GM19240 (cell line): Measurements from ENCODE around the gene ASB1.
"Not testable (repeated sequence)": the region's sequence is repeated elsewhere in the genome, so short reads cannot be mapped to it uniquely, and the experiment has no call there.

ENCODE experiments used
- DNase-seq: peaks from one replicate; pipeline ENCODE4 v3.0.0; 2011; ENCODE audit warnings: low spot score; ENCODE audit not compliant: insufficient read length

Gene ASB1

DNA sequence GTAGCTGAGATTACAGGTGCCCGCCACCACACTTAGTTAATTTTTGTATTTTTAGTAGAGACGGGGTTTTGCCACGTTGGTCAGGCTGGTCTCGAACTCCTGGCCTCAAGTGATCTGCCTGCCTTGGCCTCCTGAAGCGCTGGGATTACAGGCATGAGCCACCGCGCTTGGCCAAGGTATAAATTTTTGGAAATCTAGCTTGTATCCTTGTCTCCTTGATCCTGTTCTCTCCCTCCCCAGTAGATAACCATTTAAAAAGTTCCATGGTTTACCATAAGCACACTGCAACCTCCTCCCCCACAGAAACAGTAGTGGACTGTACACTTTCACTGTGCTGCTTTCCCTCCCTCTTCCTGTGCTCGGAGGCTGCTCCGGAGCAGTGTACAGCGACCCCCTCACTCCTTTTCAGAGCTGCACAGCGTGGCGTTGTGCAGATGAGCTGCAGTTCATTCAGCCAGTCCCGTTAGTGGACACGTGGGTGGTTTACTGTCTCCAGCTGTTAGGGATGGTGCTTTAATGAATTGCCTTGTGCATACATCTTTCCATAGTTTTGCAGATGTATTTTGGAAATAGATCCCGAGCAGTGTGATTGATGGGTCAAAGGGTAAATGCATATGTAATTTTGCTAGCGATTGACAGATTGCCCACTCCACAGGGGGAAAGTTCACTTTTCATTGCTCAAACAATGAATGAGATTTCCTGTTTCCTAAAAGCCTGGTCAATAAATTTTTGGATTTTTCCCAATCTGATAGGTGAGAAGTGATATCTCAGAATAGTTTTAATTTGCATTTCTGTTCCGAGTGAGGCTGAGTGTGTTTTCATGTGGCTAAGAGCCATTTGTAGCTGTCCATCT is 14.8 kb downstream of the ASB1 start:
- no peak for DNase-seq

DNA sequence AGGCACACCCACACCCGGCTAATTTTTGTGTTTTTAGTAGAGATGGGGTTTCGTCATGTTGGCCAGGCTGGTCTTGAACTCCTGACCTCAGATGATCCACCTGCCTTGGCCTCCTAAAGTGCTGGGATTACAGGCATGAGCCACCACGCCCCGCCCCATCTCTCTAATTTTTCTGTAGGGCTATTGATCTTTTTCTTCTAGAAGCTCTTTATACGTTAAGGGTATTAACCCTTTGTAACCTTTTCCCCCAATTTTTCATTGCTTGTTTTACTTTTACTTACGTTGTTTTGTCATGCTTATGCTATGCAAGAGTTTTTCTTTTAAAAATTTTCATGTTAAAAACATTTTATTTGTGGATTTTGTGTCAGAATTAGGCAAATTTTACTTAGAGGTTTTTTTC is 15.5 kb downstream of the ASB1 start:
- not testable (repeated sequence) for DNase-seq

DNA sequence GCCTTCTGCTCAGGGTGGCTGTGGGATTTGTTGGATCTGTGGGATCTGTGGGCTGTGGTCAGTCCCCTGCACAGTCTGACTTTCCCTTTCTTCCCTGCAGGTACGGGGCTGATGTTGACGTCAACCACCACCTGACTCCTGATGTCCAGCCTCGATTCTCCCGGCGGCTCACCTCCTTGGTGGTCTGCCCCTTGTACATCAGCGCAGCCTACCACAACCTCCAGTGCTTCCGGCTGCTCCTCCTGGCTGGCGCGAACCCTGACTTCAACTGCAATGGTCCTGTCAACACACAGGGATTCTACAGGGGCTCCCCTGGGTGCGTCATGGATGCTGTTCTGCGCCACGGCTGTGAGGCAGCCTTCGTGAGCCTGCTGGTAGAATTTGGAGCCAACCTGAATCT is 17.5 kb downstream of the ASB1 start:
- no peak for DNase-seq

DNA sequence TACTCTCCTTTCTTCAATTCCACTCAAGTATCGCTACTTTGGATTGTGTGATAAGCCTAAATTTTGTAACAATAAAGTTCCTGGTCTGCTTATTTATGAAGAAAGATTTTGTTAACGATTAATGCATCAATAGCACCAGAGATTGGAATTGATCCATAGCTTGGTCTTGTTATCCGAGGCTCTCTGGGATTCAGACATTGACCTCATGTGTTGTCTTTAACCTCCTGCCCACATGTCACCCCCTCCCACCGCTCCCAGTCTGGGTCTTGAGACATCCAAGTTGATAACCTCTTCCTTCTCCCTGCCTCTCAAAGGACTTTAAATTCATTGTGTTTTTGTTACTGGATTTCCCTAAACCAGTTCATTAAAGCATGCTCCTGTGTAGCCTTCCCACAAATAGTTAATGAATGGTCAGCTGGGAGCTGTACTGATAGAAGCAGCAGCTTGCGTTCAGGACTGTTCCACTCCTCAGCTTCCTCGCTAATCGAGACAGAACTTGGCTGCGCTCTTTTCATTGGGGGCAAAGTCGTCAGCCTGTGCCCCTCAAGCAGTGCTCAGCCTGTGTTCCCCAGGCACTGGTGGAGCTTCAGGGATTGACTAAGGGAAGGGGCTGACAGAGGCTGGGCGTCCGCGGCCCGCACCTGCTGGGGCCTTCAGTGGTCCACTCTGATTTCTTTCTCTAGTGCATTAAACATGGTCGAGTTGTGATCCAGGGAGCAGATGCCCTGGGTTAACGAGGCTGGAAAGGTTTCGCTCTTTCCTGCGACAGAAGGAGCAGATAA is 18.9 kb downstream of the ASB1 start:
- DNase-seq, result no peak

DNA sequence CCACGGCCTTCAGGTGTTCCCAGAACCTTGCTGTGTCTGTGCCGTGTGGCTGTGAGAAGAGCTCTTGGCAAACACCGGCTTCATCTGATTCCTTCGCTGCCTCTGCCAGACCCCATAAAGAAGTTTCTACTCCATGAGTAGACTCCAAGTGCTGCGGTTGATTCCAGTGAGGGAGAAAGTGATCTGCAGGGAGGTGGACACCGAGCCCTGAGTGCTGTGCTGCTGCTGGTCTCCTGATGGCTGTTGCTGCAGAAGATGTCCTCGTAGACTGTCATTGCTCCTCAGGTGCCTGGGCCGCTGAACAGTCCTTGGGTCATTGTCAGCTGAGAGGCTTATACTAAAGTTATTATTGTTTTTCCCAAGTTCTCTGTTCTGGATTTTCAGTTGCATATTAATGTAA is 19.6 kb downstream of the ASB1 start:
- DNase-seq, result no peak

DNA sequence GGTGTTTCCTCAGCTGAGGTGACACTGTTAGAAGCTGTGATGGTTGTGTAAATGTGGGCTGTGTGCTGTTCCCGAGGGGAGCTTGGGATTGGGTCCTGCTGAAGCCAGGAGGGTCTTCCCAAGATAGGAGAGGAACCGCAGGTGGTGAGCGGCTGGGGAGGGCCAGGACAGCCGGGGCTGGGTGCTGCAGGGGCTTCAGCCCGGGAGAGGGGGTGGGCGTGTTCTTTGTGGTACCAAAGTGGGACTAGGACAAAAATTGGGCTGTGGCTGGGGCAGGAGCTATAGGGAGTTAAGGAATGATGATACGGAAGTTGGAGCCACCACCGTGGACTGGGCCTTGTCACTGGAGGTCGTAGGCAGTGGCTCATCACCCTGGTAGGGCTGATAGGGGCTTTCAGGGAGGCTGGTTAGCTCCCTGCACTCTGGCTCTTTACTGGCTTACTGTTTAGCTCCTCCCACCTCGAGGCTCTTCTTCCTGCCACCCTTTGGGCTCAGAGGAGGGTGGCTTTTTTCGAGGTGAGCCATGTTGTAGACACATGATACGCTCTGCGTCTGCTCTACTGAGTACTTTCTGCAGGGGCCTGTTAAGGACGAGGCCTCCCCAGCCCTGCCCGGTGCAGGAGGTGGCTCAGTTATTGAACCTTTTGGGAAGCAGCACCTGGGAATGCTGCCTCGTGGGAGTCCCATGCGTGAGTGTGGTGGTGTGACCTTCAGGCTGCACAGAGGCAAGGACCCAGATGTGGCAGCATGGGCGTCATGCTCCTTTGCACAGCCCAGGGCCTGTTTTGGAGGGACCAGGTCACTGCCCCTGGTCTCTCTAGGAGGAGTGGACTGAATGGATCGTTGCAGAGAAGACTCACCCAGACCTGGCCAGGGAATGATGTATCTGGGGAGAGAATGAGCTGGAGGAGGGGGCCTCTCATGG is 21.6 kb downstream of the ASB1 start:
- no peak for DNase-seq

DNA sequence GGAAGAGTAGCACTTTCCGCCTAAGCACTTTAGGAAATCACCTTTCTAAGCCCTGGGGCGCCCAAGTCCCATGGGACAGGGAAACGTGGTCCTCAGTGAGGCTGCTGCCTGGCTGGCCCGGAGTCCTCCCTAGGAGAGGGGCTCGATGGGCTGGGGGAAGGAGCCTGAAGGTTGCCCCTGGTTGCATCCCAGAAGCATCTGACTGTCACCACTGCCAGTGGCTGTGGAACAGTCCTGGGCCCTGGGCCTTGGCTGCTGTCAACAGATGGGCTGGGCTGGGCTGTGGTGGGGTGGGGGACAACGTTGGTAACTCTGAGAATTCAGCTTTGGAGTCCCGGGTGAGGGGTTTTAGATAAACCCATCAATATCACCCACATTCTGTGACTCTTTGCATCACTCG is 22.5 kb downstream of the ASB1 start:
- no peak for DNase-seq

DNA sequence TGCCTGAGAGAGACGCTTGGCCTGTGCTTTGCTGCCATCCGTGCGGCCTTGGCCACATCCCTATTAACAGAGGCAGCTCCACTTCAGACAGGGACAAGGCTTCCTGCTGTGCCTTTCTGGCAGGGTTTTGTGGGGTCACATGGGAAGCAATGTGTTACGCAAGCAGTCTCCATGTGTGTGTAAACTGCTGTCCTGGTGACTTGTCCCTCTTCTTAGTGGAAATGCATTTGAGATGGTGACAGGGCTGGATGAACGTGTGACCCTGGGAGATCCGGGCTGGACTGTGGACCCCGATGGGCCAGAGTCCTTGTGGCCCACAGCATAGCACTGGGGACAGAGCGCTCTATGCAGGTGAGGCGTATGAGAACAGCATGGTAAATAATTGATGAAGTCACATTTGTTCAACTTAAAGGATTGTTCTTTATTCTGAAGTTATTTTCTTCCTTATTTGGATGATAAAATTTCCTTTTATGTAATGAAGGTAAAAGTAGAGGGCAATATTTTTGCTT is 23.2 kb downstream of the ASB1 start:
- no peak for DNase-seq

DNA sequence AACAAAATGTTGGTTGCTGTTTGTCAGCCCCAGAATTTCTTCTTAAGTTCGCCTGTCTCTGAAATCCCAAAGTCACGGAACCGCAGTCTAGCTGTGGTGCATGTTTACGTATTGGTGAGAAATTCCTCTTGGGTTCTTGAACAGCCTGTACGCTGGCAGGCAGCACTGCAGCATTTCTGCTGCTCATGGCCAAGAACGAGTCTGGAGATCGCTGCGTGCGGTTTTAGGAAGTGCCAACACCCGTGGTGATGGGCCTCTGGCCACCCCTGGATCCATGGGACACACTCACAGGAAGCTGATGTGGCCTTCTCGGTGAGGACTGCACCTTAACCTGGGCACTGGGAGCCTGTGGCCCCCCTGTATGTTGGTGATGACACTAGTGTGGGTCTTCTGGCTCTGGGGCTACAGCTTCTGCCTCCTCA is 23.7 kb downstream of the ASB1 start:
- no peak for DNase-seq

DNA sequence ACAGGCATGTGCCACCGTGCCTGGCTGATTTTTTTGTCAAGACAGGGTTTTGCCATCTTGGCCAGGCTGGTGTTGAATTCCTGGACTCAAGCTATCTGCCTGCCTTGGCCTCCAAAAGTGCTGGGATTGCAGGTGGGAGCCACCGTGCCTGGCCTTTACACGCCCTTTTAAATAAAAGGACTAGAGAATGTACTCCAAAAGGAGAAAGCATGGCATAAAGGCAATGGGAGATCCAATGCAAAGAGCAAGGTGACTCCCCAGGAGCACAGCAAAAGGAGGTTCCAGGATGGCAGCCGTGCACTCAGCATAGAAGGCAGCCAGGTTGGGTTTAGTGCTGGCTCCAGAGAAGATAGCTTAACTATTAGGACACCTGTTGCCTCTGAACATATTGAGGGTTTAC is 27.1 kb downstream of the ASB1 start:
- no peak for DNase-seq

DNA sequence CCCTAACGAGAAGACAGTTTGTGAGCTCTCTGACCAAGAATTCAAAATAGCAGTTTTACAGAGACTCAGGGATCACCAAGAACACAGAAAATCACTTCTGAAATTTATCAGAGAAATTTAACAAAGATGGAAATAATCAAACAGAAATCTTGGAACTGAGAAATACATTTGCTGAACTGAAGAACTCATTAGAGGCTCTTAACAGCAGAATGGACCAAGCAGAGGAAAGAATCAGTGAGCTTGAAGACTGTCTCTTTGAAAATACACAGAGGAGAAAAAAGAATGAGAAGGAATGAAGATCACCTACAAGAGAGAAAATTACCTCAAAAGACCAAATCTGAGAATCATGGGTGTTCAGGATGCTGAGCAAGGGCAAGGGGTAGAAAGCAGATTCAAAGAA is 29.7 kb downstream of the ASB1 start:
- DNase-seq, result no peak

DNA sequence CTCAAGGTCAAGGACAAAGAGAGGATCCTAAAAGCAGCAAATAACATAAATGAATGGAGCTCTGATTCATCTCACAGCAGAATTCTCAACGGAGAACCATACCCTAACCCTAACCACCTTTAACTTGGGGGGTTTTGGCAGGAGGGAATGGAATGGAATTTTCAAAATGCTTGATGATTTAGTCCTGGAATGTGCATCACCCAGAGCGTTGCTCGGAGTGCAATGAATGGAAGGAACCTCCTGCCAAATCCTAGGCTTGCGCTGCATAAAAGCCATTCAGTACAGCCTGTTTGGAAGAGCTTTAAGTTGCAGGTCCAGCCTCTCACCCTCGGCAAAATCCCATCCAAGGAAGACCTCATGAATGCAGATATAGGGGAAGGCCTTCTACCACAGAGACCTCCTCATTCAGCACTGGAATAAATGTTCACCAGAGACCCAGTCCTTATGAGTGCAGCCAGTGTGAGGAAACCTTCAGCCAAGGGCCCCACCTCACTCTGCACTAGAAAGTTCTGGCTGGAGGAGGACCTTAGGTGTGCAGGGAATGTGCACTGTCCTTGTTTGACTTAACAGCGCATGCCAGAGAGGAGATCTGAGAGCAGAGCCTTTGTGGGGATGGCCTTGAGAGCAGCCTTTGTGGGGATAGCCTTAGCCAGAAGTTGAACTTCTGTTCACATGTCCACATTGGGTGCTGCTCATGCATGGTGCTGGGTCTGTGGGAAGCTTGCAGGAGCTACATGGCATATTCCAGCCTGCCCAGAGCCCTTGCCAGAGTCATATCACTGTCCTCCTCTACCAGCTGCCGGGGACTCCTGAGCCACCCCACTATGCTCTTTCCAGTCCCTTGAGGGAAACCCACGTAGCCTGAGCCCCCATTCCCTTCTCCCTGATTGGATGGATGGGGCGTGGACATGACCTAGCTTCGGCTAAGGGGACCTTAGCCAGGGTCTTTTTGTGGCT is 30.5 kb downstream of the ASB1 start:
- DNase-seq, result no peak

DNA sequence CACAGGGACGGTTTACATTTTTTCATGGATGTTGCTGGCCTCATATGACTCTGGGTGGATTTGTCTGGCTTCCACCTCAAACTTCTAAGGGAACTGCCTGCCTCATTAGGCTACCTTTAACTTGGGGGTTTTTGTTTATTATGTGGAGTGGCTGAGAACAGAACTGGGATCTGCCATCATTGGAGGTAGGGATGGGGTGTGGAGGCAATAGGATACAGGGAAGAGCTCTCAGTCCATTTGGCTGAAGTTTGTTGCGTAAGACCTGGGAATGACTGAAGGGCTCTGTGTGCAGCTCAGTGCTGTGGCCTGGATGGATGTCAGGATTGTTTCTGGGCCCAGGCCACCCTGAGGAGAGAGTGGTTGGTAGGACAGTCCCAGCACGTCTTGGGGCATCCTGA is 31.2 kb downstream of the ASB1 start:
- DNase-seq, result no peak

DNA sequence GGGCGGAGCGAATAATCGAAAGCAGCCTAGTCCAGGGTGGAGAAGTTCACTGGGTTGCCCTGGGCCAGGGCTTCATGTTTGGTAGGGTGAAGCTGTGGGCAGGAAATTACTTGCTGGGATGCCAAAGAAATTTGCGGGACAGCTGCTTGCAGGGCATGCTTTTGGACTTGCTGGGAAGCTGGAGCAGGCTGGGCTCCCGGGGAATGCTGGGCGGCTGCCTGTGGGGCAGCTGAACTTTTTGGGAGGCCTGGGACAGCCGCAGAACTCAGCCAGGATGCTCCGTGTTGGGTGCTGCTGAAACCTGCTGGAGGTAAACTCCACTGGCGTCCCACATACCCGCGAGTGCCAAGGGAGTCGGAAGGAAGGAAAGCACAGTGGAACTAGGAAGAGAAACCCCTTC is 31.9 kb downstream of the ASB1 start:
- DNase-seq, result no peak

DNA sequence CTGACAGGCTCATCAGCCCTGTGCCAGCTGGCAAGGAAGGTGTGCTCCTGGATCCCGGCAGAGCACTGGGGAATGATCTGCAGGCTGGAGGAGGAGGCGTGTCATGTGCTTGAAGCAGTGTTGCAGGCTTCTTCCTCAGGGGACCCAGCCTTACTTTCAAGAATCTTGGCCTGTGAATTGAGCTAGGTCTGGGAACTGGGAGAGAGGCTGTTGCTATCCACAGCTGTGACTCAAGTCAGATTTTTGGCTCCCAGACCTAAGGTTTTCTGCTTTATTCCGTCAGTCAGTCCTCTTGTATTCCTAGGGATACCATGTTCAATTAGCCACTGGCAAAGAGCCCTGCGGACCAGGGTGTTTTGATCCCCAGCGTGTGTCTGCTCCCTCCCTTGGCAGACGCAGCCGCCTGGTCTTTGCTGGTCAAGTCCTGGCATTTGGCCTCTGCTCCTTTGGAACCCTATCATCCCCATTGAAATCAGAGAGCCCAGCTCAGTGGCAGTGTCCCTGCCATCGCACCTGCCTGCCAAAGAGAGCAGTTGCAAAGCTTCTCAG is 32.4 kb downstream of the ASB1 start:
- no peak for DNase-seq

DNA sequence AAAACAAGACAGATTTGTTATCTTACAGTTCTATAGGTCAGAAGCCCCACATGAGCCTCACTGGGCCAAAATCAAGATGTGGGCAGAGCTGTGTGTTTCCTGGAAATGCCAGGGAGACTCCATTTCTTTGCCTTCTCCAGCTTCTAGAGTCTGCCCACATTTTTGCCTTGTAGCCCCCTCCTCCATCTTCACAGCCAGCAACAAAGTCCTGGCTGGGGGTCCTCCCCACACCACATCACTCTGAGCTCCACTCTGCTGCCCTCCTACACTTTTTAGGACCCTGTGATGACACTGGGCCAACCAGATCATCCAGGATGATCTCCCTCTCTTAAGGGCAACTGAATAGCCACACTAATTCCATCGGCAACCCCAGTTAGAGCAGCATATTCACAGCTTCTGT is 34.3 kb downstream of the ASB1 start:
- DNase-seq, result no peak

DNA sequence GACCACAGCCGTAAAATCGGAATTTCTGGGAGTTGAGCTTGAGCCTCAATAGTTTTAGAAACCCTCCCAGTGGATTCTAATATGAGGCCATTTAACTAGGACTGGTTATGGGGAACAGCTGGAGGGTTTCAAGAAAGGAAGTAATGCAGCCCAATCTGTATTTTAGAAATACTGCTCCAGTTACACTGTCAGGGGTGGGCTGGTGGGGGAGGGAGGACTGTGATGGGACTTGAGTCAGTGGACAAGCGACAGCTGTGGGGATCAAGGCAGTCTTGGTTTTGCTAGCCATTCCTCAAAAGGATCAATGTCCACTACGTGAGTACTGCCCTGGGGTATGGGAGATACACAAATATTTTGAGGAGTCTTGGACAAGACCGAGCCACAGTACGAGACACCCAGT is 34.8 kb downstream of the ASB1 start:
- DNase-seq, result no peak

DNA sequence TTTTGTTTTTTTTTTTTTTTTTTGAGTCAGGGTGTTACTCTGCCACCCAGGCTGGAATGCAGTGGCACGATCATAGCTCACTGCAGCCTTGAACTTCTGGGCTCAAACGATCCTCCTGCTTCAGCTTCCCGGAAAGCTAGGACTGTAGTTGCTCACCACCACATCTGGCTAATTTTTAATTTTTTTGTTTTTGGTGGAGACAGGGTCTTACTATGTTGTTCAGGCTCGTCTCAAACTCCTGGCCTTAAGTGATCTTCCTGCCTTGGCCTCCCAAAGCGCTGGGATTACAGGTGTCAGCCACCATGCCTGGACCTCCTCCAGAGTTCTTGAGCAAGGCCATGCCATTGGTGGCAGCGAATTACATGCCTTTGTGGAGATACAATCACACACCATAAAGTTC is 35.2 kb downstream of the ASB1 start:
- DNase-seq, result no peak

DNA sequence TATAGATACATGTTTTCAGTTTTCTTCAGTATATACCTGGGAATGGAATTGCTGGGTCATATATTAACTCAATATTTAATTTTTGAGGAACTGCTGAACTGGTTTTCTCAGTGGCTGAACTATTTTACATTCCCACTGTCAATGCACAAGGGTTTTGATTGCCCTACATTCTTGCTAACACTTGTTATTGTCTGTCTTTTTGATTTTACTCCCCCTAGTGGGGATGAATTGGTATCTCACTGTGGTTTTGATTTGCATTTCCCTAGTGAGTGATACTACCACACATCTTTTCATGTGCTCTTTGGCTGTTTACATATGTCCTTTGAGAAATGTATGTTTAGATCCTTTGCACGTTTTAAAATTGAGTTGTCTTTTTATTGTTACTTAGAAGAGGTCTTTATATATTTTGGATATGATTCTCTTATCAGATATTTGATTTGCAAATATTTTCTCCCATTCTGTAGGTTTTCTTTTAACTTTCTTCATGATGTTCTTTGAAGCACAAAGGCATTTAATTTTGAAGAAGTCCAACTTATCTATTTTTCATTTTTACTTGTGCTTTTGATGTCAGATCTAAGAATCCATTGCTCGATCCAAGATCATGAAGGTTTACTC is 36.2 kb downstream of the ASB1 start:
- peak; percentile 31 for DNase-seq

DNA sequence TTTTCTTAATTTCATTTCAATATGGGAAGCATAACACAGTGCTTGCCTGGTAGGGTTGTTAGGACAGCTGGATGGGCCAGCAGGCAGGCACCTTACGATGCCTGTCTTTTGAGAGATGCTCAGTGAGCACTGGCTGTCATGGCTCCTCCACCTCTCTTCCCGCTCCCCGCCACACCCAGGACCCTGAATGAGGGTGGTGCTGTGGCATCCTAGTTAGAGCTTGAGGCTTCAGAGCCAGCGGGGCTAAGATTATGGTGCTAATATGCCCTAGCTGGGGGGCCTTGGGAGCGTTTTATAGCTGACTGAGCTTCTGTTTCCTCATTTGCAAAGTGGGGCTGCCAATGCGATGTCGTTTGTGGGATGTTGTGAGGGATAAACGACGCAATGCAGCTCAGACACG is 37.7 kb downstream of the ASB1 start:
- no peak for DNase-seq
